ENCODE results near the gene CD55.

Gene CD55

DNA sequence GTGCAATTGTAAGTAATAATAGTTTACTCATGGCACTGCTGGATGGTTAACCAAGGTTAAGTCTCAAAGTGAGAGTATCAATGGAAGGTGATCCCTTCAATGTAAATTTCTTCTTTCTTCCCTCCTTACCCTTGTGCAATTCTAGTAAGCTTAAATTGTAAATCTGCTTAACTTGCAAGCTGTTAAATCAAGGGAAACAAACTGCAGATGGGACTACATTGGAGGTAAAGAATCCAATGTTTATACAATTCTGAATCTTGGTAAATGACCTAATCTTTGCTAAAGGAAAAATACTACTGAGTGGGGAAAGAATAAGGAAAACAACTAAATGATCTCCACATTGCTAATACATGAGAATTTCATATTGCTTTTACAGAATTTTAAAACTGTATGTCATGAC is 6.7 kb upstream of the CD55 start:
- TF ChIP-seq POLR2AphosphoS5 (IDR thresholded peaks at IDR 0.05; ENCODE audit: low read depth) (no peak), CTCF (IDR thresholded peaks at IDR 0.05; ENCODE audit: insufficient read depth, low read length) (no peak), GABPA (IDR thresholded peaks at IDR 0.05; ENCODE audit: low read depth) (no peak), SPI1 (IDR thresholded peaks at IDR 0.05; ENCODE audit: borderline replicate concordance, low read depth) (no peak)
- TF ChIP-seq, protein P1, sequence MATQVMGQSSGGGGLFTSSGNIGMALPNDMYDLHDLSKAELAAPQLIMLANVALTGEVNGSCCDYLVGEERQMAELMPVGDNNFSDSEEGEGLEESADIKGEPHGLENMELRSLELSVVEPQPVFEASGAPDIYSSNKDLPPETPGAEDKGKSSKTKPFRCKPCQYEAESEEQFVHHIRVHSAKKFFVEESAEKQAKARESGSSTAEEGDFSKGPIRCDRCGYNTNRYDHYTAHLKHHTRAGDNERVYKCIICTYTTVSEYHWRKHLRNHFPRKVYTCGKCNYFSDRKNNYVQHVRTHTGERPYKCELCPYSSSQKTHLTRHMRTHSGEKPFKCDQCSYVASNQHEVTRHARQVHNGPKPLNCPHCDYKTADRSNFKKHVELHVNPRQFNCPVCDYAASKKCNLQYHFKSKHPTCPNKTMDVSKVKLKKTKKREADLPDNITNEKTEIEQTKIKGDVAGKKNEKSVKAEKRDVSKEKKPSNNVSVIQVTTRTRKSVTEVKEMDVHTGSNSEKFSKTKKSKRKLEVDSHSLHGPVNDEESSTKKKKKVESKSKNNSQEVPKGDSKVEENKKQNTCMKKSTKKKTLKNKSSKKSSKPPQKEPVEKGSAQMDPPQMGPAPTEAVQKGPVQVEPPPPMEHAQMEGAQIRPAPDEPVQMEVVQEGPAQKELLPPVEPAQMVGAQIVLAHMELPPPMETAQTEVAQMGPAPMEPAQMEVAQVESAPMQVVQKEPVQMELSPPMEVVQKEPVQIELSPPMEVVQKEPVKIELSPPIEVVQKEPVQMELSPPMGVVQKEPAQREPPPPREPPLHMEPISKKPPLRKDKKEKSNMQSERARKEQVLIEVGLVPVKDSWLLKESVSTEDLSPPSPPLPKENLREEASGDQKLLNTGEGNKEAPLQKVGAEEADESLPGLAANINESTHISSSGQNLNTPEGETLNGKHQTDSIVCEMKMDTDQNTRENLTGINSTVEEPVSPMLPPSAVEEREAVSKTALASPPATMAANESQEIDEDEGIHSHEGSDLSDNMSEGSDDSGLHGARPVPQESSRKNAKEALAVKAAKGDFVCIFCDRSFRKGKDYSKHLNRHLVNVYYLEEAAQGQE (IDR thresholded peaks at IDR 0.05; ENCODE audit: insufficient replicate concordance, low read depth): no peak
- no peak for DNase-seq (ENCODE audit: low read depth in 1 of 2, low spot score in 1 of 2)
- H3K27ac ChIP-seq (replicated peaks): no peak overlapping the region
- H3K27me3 ChIP-seq (ENCODE audit: insufficient read depth, poor library complexity, severe bottlenecking): no peaks in the 10 kb centered on the region
- no peak overlapping the region for H3K4me3 ChIP-seq (replicated peaks; ENCODE audit: insufficient read depth, low read length)

GRCh38 chr1:207315435-207315834 is 6.0 kb upstream of the CD55 start:
- Histone ChIP-seq H3K4me3 (replicated peaks; ENCODE audit: insufficient read depth, low read length) (no peak overlapping the region), H3K27ac (replicated peaks) (no peak overlapping the region), H3K27me3 (ENCODE audit: insufficient read depth, poor library complexity, severe bottlenecking) (no peaks in the 10 kb centered on the region)
- no peak for DNase-seq (ENCODE audit: low read depth in 1 of 2, low spot score in 1 of 2)
- TF ChIP-seq CTCF (IDR thresholded peaks at IDR 0.05; ENCODE audit: insufficient read depth, low read length) (no peak), SPI1 (IDR thresholded peaks at IDR 0.05; ENCODE audit: borderline replicate concordance, low read depth) (no peak)
- TF ChIP-seq, protein P1 (IDR thresholded peaks at IDR 0.05; ENCODE audit: insufficient replicate concordance, low read depth): no peak

GRCh38 chr1:207316141-207316540 is 5.3 kb upstream of the CD55 start:
- no peak for TF ChIP-seq POLR2AphosphoS5 (IDR thresholded peaks at IDR 0.05; ENCODE audit: low read depth)
- TF ChIP-seq SPI1 (IDR thresholded peaks at IDR 0.05; ENCODE audit: borderline replicate concordance, low read depth): no peak
- TF ChIP-seq GABPA (IDR thresholded peaks at IDR 0.05; ENCODE audit: low read depth): no peak
- no peak for TF ChIP-seq CTCF (IDR thresholded peaks at IDR 0.05; ENCODE audit: insufficient read depth, low read length)
- TF ChIP-seq, protein P1 (IDR thresholded peaks at IDR 0.05; ENCODE audit: insufficient replicate concordance, low read depth): no peak
- no peak overlapping the region for H3K4me3 ChIP-seq (replicated peaks; ENCODE audit: insufficient read depth, low read length)
- no peaks in the 10 kb centered on the region for H3K27me3 ChIP-seq (ENCODE audit: insufficient read depth, poor library complexity, severe bottlenecking)
- peak in 1 of 2 experiments; percentile 20 for DNase-seq (ENCODE audit: low read depth in 1 of 2, low spot score in 1 of 2)
- H3K27ac ChIP-seq (replicated peaks): no peak overlapping the region; the same call in 1 of the 2 replicates
